ENCODE results near the gene LSM12.

LSM12 gene

GRCh38 chr17:44095647-44096496 is 29.4 kb upstream of the LSM12 start:
- no peak for DNase-seq (ENCODE audit: low read depth)

GRCh38 chr17:44095388-44095646 is 28.8 kb upstream of the LSM12 start:
- no peak for DNase-seq (ENCODE audit: low read depth)

GRCh38 chr17:44094701-44095387 is 28.4 kb upstream of the LSM12 start:
- no peak for DNase-seq (ENCODE audit: low read depth)

- DNase-seq (ENCODE audit: low read depth) = no peak
Observed at GRCh38 chr17:44093231-44093900, 26.9 kb upstream of the LSM12 start.

- DNase-seq (ENCODE audit: low read depth) = no peak
Observed at GRCh38 chr17:44092051-44092450, 25.6 kb upstream of the LSM12 start.

GRCh38 chr17:44091200-44091997 is 24.9 kb upstream of the LSM12 start:
- no peak for DNase-seq (ENCODE audit: low read depth)

GRCh38 chr17:44088254-44088653 is 21.8 kb upstream of the LSM12 start:
- no peak for DNase-seq (ENCODE audit: low read depth)

- no peak for DNase-seq (ENCODE audit: low read depth)
Observed at GRCh38 chr17:44087319-44087718, 20.8 kb upstream of the LSM12 start.

GRCh38 chr17:44086364-44087311 is 20.2 kb upstream of the LSM12 start:
- peak; percentile 41 for DNase-seq (ENCODE audit: low read depth)

GRCh38 chr17:44085908-44086307 is 19.4 kb upstream of the LSM12 start:
- no peak for DNase-seq (ENCODE audit: low read depth)

- no peak for DNase-seq (ENCODE audit: low read depth)
Observed at GRCh38 chr17:44084921-44085320, 18.4 kb upstream of the LSM12 start.

- peak; percentile 24 for DNase-seq (ENCODE audit: low read depth)
Observed at GRCh38 chr17:44084131-44084538, 17.7 kb upstream of the LSM12 start.

- DNase-seq (ENCODE audit: low read depth) = no peak
Observed at GRCh38 chr17:44083250-44083849, 16.9 kb upstream of the LSM12 start.

- no peak for DNase-seq (ENCODE audit: low read depth)
Observed at GRCh38 chr17:44082256-44082927, 15.9 kb upstream of the LSM12 start.

GRCh38 chr17:44081681-44082080 is 15.2 kb upstream of the LSM12 start:
- no peak for DNase-seq (ENCODE audit: low read depth)

- no peak for DNase-seq (ENCODE audit: low read depth)
Observed at GRCh38 chr17:44079877-44080821, 13.7 kb upstream of the LSM12 start.

- DNase-seq (ENCODE audit: low read depth) = no peak
Observed at GRCh38 chr17:44078412-44078811, 11.9 kb upstream of the LSM12 start.

- no peak for DNase-seq (ENCODE audit: low read depth)
Observed at GRCh38 chr17:44077595-44077909, 11.1 kb upstream of the LSM12 start.
